IPS-18a (cell line): ENCODE results near the gene LAMB4.

Source experiments
- H3K27ac ChIP-seq: one replicate; pipeline ENCODE4 v1.5.1; 2013; ENCODE audit warnings: low read length
- H3K27me3 ChIP-seq: one replicate; pipeline ENCODE4 v1.6.1; 2013; ENCODE audit warnings: mild to moderate bottlenecking, low read length; ENCODE audit not compliant: control insufficient read depth, insufficient read depth
- H3K36me3 ChIP-seq: one replicate; pipeline ENCODE4 v1.6.1; 2013; ENCODE audit warnings: low read depth, low read length; ENCODE audit not compliant: control insufficient read depth
- H3K4me1 ChIP-seq: one replicate; pipeline ENCODE4 v1.6.1; 2013; ENCODE audit warnings: low read depth, low read length; ENCODE audit not compliant: control insufficient read depth
- H3K4me3 ChIP-seq: one replicate; pipeline ENCODE4 v1.5.1; 2013; ENCODE audit warnings: low read length
- H3K9ac ChIP-seq: one replicate; pipeline ENCODE4 v1.6.1; 2013; ENCODE audit warnings: mild to moderate bottlenecking, low read length, moderate library complexity
- H3K9me3 ChIP-seq: one replicate; pipeline ENCODE4 v1.6.1; 2013; ENCODE audit warnings: low read depth, low read length; ENCODE audit not compliant: control insufficient read depth

The LAMB4 gene, protein sequence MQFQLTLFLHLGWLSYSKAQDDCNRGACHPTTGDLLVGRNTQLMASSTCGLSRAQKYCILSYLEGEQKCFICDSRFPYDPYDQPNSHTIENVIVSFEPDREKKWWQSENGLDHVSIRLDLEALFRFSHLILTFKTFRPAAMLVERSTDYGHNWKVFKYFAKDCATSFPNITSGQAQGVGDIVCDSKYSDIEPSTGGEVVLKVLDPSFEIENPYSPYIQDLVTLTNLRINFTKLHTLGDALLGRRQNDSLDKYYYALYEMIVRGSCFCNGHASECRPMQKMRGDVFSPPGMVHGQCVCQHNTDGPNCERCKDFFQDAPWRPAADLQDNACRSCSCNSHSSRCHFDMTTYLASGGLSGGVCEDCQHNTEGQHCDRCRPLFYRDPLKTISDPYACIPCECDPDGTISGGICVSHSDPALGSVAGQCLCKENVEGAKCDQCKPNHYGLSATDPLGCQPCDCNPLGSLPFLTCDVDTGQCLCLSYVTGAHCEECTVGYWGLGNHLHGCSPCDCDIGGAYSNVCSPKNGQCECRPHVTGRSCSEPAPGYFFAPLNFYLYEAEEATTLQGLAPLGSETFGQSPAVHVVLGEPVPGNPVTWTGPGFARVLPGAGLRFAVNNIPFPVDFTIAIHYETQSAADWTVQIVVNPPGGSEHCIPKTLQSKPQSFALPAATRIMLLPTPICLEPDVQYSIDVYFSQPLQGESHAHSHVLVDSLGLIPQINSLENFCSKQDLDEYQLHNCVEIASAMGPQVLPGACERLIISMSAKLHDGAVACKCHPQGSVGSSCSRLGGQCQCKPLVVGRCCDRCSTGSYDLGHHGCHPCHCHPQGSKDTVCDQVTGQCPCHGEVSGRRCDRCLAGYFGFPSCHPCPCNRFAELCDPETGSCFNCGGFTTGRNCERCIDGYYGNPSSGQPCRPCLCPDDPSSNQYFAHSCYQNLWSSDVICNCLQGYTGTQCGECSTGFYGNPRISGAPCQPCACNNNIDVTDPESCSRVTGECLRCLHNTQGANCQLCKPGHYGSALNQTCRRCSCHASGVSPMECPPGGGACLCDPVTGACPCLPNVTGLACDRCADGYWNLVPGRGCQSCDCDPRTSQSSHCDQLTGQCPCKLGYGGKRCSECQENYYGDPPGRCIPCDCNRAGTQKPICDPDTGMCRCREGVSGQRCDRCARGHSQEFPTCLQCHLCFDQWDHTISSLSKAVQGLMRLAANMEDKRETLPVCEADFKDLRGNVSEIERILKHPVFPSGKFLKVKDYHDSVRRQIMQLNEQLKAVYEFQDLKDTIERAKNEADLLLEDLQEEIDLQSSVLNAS (N-terminal part only)

DNA sequence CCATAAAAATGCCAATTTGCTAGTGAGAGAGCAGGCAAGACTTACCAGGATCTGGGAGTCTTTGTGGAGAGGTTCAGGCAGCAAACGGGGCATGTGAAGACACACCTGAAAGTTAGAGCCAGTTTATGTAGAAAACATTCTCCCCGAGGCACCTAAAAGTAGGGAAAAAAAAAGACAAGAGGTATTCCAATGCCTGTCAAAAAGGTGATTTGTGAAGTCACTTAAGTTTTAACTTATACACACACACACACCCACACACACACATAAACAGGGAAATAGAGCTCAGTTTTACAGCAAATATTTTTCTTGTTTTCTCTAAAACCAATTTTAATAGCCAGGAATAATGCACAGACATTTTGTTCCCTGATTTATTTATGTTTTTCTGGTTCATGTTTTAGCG is at the start of gene LAMB4:
LAMB4 (minus strand) TSS at position 101 of the 400 bp plus-strand sequence. CDS start 7,197 bp downstream, outside the sequence.
- Histone ChIP-seq H3K27me3 (no peaks in the 10 kb centered on the region), H3K27ac (no peak within 1 kb of the TSS), H3K4me3 (no peak within 1 kb of the TSS), H3K4me1 (no peaks in the 10 kb centered on the region), H3K36me3 (no peaks in the 10 kb centered on the region), H3K9me3 (no peaks in the 10 kb centered on the region), H3K9ac (no peak within 1 kb of the TSS)

DNA sequence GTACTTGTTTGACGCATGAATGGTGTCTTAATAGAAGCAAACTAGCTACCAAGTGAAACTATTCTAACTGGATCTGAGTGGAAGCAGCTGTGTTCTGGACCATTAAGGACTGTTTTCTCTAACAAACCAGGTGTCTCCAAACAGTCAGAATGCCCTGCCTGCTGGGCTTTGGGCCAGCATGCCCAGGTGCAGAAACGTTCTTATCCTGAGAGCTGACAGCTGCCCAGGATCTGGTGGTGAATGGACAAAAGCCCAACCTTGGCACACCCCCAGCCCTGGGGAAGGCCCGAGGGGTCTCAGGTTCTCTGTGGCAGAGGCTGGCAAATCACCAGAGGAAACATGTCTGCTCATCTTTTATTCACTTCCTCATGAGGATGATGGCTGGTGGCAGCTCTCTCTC is 48.2 kb upstream of the LAMB4 start:
- H3K36me3 ChIP-seq = no peaks in the 10 kb centered on the region
- no peaks in the 10 kb centered on the region for H3K9me3 ChIP-seq
- peaks cover 18% of the 10 kb centered on the region for H3K4me1 ChIP-seq
- no peak overlapping the region for H3K4me3 ChIP-seq
- H3K9ac ChIP-seq = no peak overlapping the region
- H3K27me3 ChIP-seq = no peaks in the 10 kb centered on the region
- H3K27ac ChIP-seq = no peak overlapping the region

DNA sequence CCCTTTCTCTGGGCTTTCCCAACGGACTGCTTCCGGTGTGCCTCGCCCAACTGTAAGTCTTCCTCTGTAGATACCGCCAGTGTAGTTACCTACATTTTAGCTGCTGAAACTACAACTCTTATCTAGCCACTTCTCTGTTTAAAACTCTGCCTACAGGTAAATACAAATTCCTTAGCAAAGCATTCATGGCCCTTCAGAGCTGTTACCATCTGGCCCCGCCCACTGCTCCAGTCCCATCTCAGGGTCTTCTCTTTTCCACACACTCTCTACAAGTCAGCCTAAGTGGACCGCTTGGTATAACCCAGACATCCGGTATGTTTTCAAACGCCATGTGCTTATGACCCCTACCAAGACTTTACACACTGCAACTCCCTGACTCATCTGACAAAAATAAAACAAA is 41.0 kb upstream of the LAMB4 start:
- Histone ChIP-seq H3K36me3 (no peaks in the 10 kb centered on the region), H3K27ac (no peak overlapping the region), H3K9me3 (no peaks in the 10 kb centered on the region), H3K4me3 (no peak overlapping the region), H3K9ac (no peak overlapping the region), H3K4me1 (no peaks in the 10 kb centered on the region), H3K27me3 (no peaks in the 10 kb centered on the region)

DNA sequence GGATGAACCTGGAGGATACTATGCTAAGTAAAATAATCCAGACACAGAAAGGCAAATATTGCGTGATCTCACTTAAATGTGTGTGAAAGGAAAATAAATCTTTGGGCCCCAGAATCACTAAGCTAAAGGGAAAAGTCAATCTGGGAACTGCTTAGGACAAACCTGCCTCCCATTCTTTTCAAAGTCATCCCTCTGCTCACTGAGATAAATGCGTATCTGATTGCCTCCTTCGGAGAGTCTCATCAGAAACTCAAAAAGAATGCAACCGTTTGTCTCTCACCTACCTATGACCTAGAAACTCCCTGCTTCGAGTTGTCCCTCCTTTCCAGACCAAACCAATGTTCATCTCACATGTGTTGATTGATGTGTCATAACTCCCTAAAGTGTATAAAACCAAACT is 40.1 kb upstream of the LAMB4 start:
- Histone ChIP-seq H3K9me3 (no peaks in the 10 kb centered on the region), H3K27ac (no peak overlapping the region), H3K27me3 (no peaks in the 10 kb centered on the region), H3K4me1 (no peaks in the 10 kb centered on the region), H3K9ac (no peak overlapping the region), H3K4me3 (no peak overlapping the region), H3K36me3 (no peaks in the 10 kb centered on the region)

DNA sequence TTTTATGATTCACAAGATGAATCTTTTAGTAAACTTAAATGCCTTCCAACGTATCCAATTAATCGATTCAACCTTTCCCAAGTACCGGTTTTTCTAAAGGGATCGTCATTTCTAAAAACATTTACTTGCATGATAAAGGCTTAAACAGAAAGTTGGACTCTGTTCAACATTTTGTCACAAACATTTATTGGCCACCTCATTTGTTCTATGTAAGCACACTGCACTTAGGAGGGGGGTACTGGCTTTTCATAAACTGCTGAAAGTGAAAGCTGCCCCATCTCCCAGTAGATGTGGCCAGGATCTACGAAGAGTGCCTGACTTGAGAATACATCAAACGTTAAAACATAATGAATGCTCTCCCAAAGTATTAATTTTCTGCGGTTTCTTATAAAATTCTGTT is 37.3 kb upstream of the LAMB4 start:
- H3K27me3 ChIP-seq = no peaks in the 10 kb centered on the region
- no peaks in the 10 kb centered on the region for H3K4me1 ChIP-seq
- H3K4me3 ChIP-seq = no peak overlapping the region
- H3K27ac ChIP-seq = no peak overlapping the region
- H3K9ac ChIP-seq = no peak overlapping the region
- no peaks in the 10 kb centered on the region for H3K9me3 ChIP-seq
- H3K36me3 ChIP-seq = no peaks in the 10 kb centered on the region

DNA sequence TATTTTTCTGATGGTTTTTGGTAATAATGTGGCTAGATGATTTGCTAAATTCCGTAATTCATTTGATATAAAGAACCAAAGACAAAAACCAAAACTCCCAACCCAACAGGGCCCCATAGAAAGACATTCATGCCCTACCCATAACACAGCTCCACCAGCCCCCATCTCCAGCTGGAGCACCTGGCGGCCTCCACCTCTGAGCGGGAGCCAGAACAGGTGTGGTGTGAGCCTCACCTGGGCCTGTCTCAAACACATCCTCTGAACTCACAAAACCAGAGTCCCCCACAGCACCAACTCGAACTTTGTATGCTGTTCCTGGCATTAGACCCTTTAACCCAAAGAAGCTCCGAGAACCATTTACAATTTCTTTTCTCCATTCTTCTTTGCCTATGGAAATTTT is 36.5 kb upstream of the LAMB4 start:
- no peaks in the 10 kb centered on the region for H3K36me3 ChIP-seq
- H3K9ac ChIP-seq = no peak overlapping the region
- H3K4me1 ChIP-seq = no peaks in the 10 kb centered on the region
- H3K9me3 ChIP-seq = no peaks in the 10 kb centered on the region
- H3K4me3 ChIP-seq = no peak overlapping the region
- H3K27ac ChIP-seq = no peak overlapping the region
- no peaks in the 10 kb centered on the region for H3K27me3 ChIP-seq

DNA sequence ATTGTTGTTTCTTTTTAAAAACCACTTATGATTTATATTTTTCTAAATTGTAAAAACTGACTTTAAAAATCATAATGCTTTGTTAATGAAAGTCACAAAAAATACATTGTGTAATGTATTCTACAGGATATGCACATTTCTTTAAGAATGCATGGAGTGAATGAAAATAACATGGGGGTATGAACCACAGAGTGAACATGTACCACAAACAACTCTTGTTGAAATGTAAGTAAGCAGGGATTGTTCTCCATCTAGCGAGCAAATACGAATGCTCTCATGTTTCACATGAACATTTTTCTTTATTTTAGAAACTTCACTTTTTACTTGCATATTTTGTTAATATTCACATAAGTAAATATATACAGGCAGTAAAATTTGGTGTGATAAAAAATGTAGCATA is 35.6 kb upstream of the LAMB4 start:
- no peaks in the 10 kb centered on the region for H3K4me1 ChIP-seq
- H3K36me3 ChIP-seq = no peaks in the 10 kb centered on the region
- H3K9ac ChIP-seq = no peak overlapping the region
- H3K9me3 ChIP-seq = no peaks in the 10 kb centered on the region
- no peaks in the 10 kb centered on the region for H3K27me3 ChIP-seq
- H3K27ac ChIP-seq = no peak overlapping the region
- H3K4me3 ChIP-seq = no peak overlapping the region

DNA sequence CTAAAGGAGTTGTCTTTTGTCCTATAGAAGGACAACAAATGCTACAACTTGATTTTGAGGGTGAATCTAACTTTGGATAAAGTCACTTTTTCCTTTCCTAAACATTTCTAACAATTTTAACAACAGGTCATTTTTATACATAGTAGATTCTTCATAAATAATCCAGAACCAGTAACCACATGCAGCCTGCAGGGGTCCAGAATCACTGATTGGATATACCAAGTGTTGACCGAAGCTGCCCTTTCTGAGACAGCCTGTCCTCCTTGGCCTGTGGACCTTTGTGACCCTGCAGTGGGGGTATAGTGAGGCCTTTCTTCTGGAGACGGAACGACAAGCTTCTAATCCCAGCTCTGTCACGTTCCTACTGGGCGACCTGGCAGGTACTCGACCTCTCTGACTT is 34.8 kb upstream of the LAMB4 start:
- H3K9me3 ChIP-seq = no peaks in the 10 kb centered on the region
- no peak overlapping the region for H3K27ac ChIP-seq
- no peak overlapping the region for H3K4me3 ChIP-seq
- no peaks in the 10 kb centered on the region for H3K27me3 ChIP-seq
- H3K9ac ChIP-seq = no peak overlapping the region
- no peaks in the 10 kb centered on the region for H3K4me1 ChIP-seq
- no peaks in the 10 kb centered on the region for H3K36me3 ChIP-seq

DNA sequence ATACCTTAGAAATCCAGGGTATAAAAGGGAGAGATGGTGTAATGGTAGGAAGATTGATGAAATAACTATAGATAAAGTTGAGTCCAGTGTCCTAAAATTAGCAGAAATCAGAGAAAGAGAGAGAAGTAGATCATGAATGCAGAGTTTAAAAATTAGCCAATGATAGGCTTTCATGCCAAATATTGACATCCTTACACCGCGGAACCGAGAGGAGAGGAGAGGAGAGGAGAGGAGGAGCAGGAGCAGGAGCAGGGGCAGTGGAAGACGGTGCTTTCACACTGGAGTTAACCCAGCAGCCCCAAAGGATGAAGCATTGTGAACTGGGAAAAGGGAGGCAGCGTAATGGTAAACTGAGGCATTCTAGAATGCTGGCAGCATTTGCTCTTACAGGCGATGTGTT is 34.2 kb upstream of the LAMB4 start:
- Histone ChIP-seq H3K9me3 (no peaks in the 10 kb centered on the region), H3K27ac (no peak overlapping the region), H3K9ac (no peak overlapping the region), H3K27me3 (no peaks in the 10 kb centered on the region), H3K36me3 (no peaks in the 10 kb centered on the region), H3K4me1 (no peaks in the 10 kb centered on the region), H3K4me3 (no peak overlapping the region)

DNA sequence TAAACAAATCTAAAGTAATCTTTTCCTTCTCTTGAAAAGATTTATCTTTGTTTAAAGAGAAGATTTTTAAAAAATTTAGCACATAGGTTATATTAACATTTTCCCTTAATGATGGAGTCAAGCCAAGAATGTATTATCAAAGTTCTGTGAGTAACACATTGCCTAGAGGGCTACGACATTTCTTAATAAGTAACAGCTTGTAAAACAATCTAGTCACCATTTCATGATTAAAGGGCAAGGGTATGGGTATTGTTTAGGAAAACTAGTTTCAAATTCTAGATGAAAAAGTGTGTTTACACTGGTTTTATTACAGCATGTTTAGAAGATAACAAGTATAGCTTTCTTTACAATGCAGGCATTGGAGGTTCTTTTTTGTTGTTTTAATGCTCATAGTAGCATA is 28.6 kb upstream of the LAMB4 start:
- no peaks in the 10 kb centered on the region for H3K4me1 ChIP-seq
- H3K27ac ChIP-seq = no peak overlapping the region
- H3K27me3 ChIP-seq = no peaks in the 10 kb centered on the region
- no peak overlapping the region for H3K4me3 ChIP-seq
- no peaks in the 10 kb centered on the region for H3K9me3 ChIP-seq
- no peak overlapping the region for H3K9ac ChIP-seq
- H3K36me3 ChIP-seq = no peaks in the 10 kb centered on the region

DNA sequence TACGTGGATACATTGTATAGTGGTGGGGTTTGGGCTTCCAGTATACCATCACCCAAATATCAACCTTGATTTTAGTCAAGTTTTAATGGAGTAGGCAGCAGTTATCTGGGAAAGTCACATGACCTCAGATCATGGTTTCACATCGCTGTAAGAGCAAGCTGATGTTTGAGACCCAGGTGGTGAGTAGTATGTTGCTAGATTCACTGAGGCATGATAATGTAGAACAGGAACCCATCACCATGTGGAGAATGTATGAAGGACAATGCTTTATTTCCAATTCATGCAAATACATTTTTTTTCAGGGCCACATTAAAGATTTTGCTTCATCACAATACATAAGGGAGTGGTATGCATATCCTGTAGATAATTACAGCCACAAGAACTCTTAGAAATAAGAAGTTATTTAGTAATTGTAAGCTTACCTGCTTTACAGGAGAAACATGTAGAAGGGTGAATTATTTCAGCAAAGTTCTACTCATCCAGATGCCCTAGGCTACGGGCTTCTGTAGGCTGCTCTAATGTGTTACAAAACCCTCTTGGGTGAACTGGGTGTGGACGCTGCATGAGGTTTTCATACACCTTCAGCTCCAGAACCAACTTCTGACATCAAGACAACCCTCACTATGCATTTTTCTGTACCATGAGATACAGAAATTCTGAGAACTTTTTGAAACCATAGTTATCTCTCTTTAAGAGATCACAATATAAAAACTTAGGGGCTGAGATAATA is 27.6 kb upstream of the LAMB4 start:
- H3K9ac ChIP-seq = no peak overlapping the region
- H3K36me3 ChIP-seq = no peaks in the 10 kb centered on the region
- no peaks in the 10 kb centered on the region for H3K9me3 ChIP-seq
- H3K4me3 ChIP-seq = no peak overlapping the region
- no peaks in the 10 kb centered on the region for H3K4me1 ChIP-seq
- no peak overlapping the region for H3K27ac ChIP-seq
- no peaks in the 10 kb centered on the region for H3K27me3 ChIP-seq
